Spleen (tissue), 7 donors: ENCODE data around the gene BAK1.

Experiments
- POLR2AphosphoS5 ChIP-seq, 3 donors: sonication (generic); formaldehyde crosslinking; IDR thresholded peaks; one replicate each; pipeline ENCODE4 v1.5.1; 2017; ENCODE audit warnings: antibody characterized with exemption in 3 of 3
- TF ChIP-seq, protein P1 (sequence below), 11 experiments: fragments of 200-600 bp in 7 of 11; fragments of 450-650 bp in 4 of 11; sonication (generic) in 4 of 11; IDR thresholded peaks in 8 of 11; conservative IDR thresholded peaks in 3 of 11; 1 replicate in 7 of 11; 2 replicates in 4 of 11; pipeline versions ENCODE4 v1.4.0 to v1.8.0; 2016 to 2021; ENCODE audit warnings: antibody characterized with exemption in 11 of 11, inconsistent platforms in 4 of 11, mild to moderate bottlenecking in 1 of 11
- donor health status: DM: no; HTN: no; CAD: no; lungs with moderate emphysema.
- donor health status: DM: no; HTN: no; CAD: no.
- donor health status: DM: no; HTN: no; CAD: no.

DNA sequence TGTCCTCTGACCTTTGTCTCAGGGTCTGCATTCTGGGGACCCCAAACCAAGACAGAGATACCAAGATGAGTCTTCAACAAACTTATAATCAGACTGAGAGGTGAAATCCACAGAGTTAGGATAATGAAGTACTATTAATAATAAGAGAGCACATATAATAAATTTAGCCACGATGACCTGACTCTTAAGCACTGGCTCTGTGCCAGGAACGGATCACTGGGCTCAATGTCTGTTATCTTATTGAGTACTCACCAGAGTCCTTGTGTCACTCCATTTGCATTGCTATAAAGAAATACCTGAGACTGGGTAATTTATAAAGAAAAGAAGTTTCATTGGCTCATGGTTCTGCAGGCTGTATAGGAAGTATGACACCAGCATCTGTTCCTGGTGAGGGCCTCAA is 22.1 kb upstream of the BAK1 start:
- TF ChIP-seq, protein P1, sequence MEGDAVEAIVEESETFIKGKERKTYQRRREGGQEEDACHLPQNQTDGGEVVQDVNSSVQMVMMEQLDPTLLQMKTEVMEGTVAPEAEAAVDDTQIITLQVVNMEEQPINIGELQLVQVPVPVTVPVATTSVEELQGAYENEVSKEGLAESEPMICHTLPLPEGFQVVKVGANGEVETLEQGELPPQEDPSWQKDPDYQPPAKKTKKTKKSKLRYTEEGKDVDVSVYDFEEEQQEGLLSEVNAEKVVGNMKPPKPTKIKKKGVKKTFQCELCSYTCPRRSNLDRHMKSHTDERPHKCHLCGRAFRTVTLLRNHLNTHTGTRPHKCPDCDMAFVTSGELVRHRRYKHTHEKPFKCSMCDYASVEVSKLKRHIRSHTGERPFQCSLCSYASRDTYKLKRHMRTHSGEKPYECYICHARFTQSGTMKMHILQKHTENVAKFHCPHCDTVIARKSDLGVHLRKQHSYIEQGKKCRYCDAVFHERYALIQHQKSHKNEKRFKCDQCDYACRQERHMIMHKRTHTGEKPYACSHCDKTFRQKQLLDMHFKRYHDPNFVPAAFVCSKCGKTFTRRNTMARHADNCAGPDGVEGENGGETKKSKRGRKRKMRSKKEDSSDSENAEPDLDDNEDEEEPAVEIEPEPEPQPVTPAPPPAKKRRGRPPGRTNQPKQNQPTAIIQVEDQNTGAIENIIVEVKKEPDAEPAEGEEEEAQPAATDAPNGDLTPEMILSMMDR (IDR thresholded peaks at IDR 0.05 in 8 of 11, conservative IDR thresholded peaks at IDR 0.05 in 3 of 11) = no peak
- no peak for TF ChIP-seq POLR2AphosphoS5 (IDR thresholded peaks at IDR 0.05)
